ENCODE results near the gene PEX11G. TPM values are rescaled to one million over a fixed set of nuclear protein-coding genes. Genes with fewer than 3 reads are reported as not detected.

PEX11G gene
- polyA plus RNA-seq, 2 donors, result 4.9 to 6.5 TPM

GRCh38 chr19:7480222-7480969, 8.4 kb downstream of the PEX11G start:
- Histone ChIP-seq H3K27me3 (ENCODE audit: control insufficient read depth in 1 of 2, insufficient read depth in 2 of 2, low read length in 2 of 2) (no peaks in the 10 kb centered on the region), H3K4me3 (ENCODE audit: low read depth in 1 of 2, low read length in 2 of 2) (no peak overlapping the region), H3K27ac (ENCODE audit: low read depth in 2 of 2, low read length in 1 of 2) (no peak overlapping the region), H3K36me3 (ENCODE audit: control insufficient read depth in 2 of 2, insufficient read depth in 2 of 2, low read length in 1 of 2) (no peaks in the 10 kb centered on the region), H3K9me3 (ENCODE audit: control insufficient read depth in 2 of 2, insufficient read depth in 1 of 2, low read depth in 1 of 2, low read length in 1 of 2) (no peaks in the 10 kb centered on the region), H3K4me1 (ENCODE audit: control insufficient read depth in 2 of 2, insufficient read depth in 2 of 2, low read length in 1 of 2) (peaks cover 0 to 3% of the 10 kb centered on the region in 2 donors)
- WGBS, 2 donors, result 79 to 82% methylated on average over 11 of the region's 11 CpGs

- H3K27ac ChIP-seq (ENCODE audit: low read depth in 2 of 2, low read length in 1 of 2), result no peak overlapping the region
- H3K36me3 ChIP-seq (ENCODE audit: control insufficient read depth in 2 of 2, insufficient read depth in 2 of 2, low read length in 1 of 2), result no peaks in the 10 kb centered on the region
- H3K4me1 ChIP-seq (ENCODE audit: control insufficient read depth in 2 of 2, insufficient read depth in 2 of 2, low read length in 1 of 2), result peaks cover 0 to 3% of the 10 kb centered on the region in 2 donors
- WGBS, 2 donors, result 81 to 88% methylated on average over 9 of the region's 9 CpGs
- H3K9me3 ChIP-seq (ENCODE audit: control insufficient read depth in 2 of 2, insufficient read depth in 1 of 2, low read depth in 1 of 2, low read length in 1 of 2), result no peaks in the 10 kb centered on the region
- H3K27me3 ChIP-seq (ENCODE audit: control insufficient read depth in 1 of 2, insufficient read depth in 2 of 2, low read length in 2 of 2), result no peaks in the 10 kb centered on the region
- H3K4me3 ChIP-seq (ENCODE audit: low read depth in 1 of 2, low read length in 2 of 2), result no peak overlapping the region
Observed at GRCh38 chr19:7478843-7479227, 10.0 kb downstream of the PEX11G start.

- Histone ChIP-seq H3K36me3 (ENCODE audit: control insufficient read depth in 2 of 2, insufficient read depth in 2 of 2, low read length in 1 of 2) (no peaks in the 10 kb centered on the region), H3K4me1 (ENCODE audit: control insufficient read depth in 2 of 2, insufficient read depth in 2 of 2, low read length in 1 of 2) (peaks cover 0 to 3% of the 10 kb centered on the region in 2 donors), H3K27ac (ENCODE audit: low read depth in 2 of 2, low read length in 1 of 2) (no peak overlapping the region), H3K9me3 (ENCODE audit: control insufficient read depth in 2 of 2, insufficient read depth in 1 of 2, low read depth in 1 of 2, low read length in 1 of 2) (no peaks in the 10 kb centered on the region), H3K27me3 (ENCODE audit: control insufficient read depth in 1 of 2, insufficient read depth in 2 of 2, low read length in 2 of 2) (no peaks in the 10 kb centered on the region), H3K4me3 (ENCODE audit: low read depth in 1 of 2, low read length in 2 of 2) (no peak overlapping the region)
- 57 to 63% methylated on average over 26 of the region's 26 CpGs for WGBS, 2 donors
Observed at GRCh38 chr19:7478173-7478842, 10.5 kb downstream of the PEX11G start.

GRCh38 chr19:7477758-7478157, 11.1 kb downstream of the PEX11G start:
- no peaks in the 10 kb centered on the region for H3K27me3 ChIP-seq (ENCODE audit: control insufficient read depth in 1 of 2, insufficient read depth in 2 of 2, low read length in 2 of 2)
- no peaks in the 10 kb centered on the region for H3K9me3 ChIP-seq (ENCODE audit: control insufficient read depth in 2 of 2, insufficient read depth in 1 of 2, low read depth in 1 of 2, low read length in 1 of 2)
- no peaks in the 10 kb centered on the region for H3K36me3 ChIP-seq (ENCODE audit: control insufficient read depth in 2 of 2, insufficient read depth in 2 of 2, low read length in 1 of 2)
- H3K4me1 ChIP-seq (ENCODE audit: control insufficient read depth in 2 of 2, insufficient read depth in 2 of 2, low read length in 1 of 2), result peaks cover 0 to 3% of the 10 kb centered on the region in 2 donors
- WGBS, 2 donors, result 90% methylated on average over 10 of the region's 10 CpGs
- H3K4me3 ChIP-seq (ENCODE audit: low read depth in 1 of 2, low read length in 2 of 2), result no peak overlapping the region
- H3K27ac ChIP-seq (ENCODE audit: low read depth in 2 of 2, low read length in 1 of 2), result no peak overlapping the region

GRCh38 chr19:7476777-7477494, 11.9 kb downstream of the PEX11G start:
- H3K4me1 ChIP-seq (ENCODE audit: control insufficient read depth in 2 of 2, insufficient read depth in 2 of 2, low read length in 1 of 2), result no peaks in the 10 kb centered on the region
- no peaks in the 10 kb centered on the region for H3K9me3 ChIP-seq (ENCODE audit: control insufficient read depth in 2 of 2, insufficient read depth in 1 of 2, low read depth in 1 of 2, low read length in 1 of 2)
- peaks cover 0 to 2% of the 10 kb centered on the region in 2 donors for H3K36me3 ChIP-seq (ENCODE audit: control insufficient read depth in 2 of 2, insufficient read depth in 2 of 2, low read length in 1 of 2)
- no peaks in the 10 kb centered on the region for H3K27me3 ChIP-seq (ENCODE audit: control insufficient read depth in 1 of 2, insufficient read depth in 2 of 2, low read length in 2 of 2)
- 81 to 84% methylated on average over 35 of the region's 35 CpGs for WGBS, 2 donors
- H3K27ac ChIP-seq (ENCODE audit: low read depth in 2 of 2, low read length in 1 of 2), result no peak overlapping the region
- no peak overlapping the region for H3K4me3 ChIP-seq (ENCODE audit: low read depth in 1 of 2, low read length in 2 of 2)

- 71 to 74% methylated on average over 7 of the region's 7 CpGs for WGBS, 2 donors
- peaks cover 2 to 9% of the 10 kb centered on the region in 2 donors for H3K36me3 ChIP-seq (ENCODE audit: control insufficient read depth in 2 of 2, insufficient read depth in 2 of 2, low read length in 1 of 2)
- no peak overlapping the region for H3K4me3 ChIP-seq (ENCODE audit: low read depth in 1 of 2, low read length in 2 of 2)
- no peaks in the 10 kb centered on the region for H3K27me3 ChIP-seq (ENCODE audit: control insufficient read depth in 1 of 2, insufficient read depth in 2 of 2, low read length in 2 of 2)
- no peak overlapping the region for H3K27ac ChIP-seq (ENCODE audit: low read depth in 2 of 2, low read length in 1 of 2)
- H3K9me3 ChIP-seq (ENCODE audit: control insufficient read depth in 2 of 2, insufficient read depth in 1 of 2, low read depth in 1 of 2, low read length in 1 of 2), result no peaks in the 10 kb centered on the region
- H3K4me1 ChIP-seq (ENCODE audit: control insufficient read depth in 2 of 2, insufficient read depth in 2 of 2, low read length in 1 of 2), result no peaks in the 10 kb centered on the region
Observed at GRCh38 chr19:7476241-7476640, 12.6 kb downstream of the PEX11G start.

GRCh38 chr19:7475665-7476064, 13.2 kb downstream of the PEX11G start:
- H3K4me1 ChIP-seq (ENCODE audit: control insufficient read depth in 2 of 2, insufficient read depth in 2 of 2, low read length in 1 of 2), result no peaks in the 10 kb centered on the region
- no peak overlapping the region for H3K27ac ChIP-seq (ENCODE audit: low read depth in 2 of 2, low read length in 1 of 2)
- no peaks in the 10 kb centered on the region for H3K27me3 ChIP-seq (ENCODE audit: control insufficient read depth in 1 of 2, insufficient read depth in 2 of 2, low read length in 2 of 2)
- 87 to 95% methylated on average over 6 of the region's 6 CpGs for WGBS, 2 donors
- H3K4me3 ChIP-seq (ENCODE audit: low read depth in 1 of 2, low read length in 2 of 2), result no peak overlapping the region
- H3K36me3 ChIP-seq (ENCODE audit: control insufficient read depth in 2 of 2, insufficient read depth in 2 of 2, low read length in 1 of 2), result peaks cover 2 to 15% of the 10 kb centered on the region in 2 donors
- no peaks in the 10 kb centered on the region for H3K9me3 ChIP-seq (ENCODE audit: control insufficient read depth in 2 of 2, insufficient read depth in 1 of 2, low read depth in 1 of 2, low read length in 1 of 2)

- H3K27ac ChIP-seq (ENCODE audit: low read depth in 2 of 2, low read length in 1 of 2), result no peak overlapping the region
- no peaks in the 10 kb centered on the region for H3K27me3 ChIP-seq (ENCODE audit: control insufficient read depth in 1 of 2, insufficient read depth in 2 of 2, low read length in 2 of 2)
- peaks cover 8 to 46% of the 10 kb centered on the region in 2 donors for H3K36me3 ChIP-seq (ENCODE audit: control insufficient read depth in 2 of 2, insufficient read depth in 2 of 2, low read length in 1 of 2)
- H3K4me1 ChIP-seq (ENCODE audit: control insufficient read depth in 2 of 2, insufficient read depth in 2 of 2, low read length in 1 of 2), result no peaks in the 10 kb centered on the region
- H3K4me3 ChIP-seq (ENCODE audit: low read depth in 1 of 2, low read length in 2 of 2), result no peak overlapping the region
- no peaks in the 10 kb centered on the region for H3K9me3 ChIP-seq (ENCODE audit: control insufficient read depth in 2 of 2, insufficient read depth in 1 of 2, low read depth in 1 of 2, low read length in 1 of 2)
- WGBS, 2 donors, result 89 to 92% methylated on average over 42 of the region's 42 CpGs
Observed at GRCh38 chr19:7471696-7472615, 16.9 kb downstream of the PEX11G start.

Measured in esophagus (tissue), 2 donors.